Measurements from ENCODE around the gene PGAP1. TPM values are rescaled to one million over a fixed set of nuclear protein-coding genes. Genes with fewer than 3 reads are reported as not detected.

Gene PGAP1
- total and polyA plus RNA-seq, 9 of the 15 experiments (the other 6 are each of a cell fraction or from before 2014, with no cell fraction given): 0.08 to 0.73 (median 0.52) TPM

DNA sequence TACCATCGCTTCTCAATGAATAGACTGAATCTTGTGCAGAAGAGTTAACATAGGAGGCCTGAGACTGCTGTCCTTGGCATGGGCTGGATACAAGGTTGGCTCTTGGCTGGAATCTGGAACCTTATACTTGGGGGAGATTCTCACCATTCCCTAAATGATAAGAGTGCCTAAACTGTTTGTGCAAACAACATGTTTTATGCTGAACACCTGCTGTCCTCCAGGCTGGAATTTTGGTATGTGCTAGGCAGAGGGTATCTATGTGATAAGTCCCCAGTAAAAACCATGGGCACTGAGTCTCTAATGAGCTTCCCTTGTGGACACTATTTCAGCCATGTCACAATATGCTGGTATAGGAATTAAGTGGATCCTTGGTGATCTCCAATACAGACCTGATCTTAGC is 12.8 kb downstream of the PGAP1 start:
- CTCF ChIA-PET (ENCODE audit: low intra/inter-chr PET ratio): no interaction called here
- intact Hi-C loops (cut with micrococcal nuclease) (no loop called here), in situ Hi-C loops (cut with MboI) (no loop called here)
- H3K27ac ChIP-seq (ENCODE audit: extremely low read depth, low read depth, low read length): no peak overlapping the region
- no TSS peak for BruUV-seq (replicated peaks)
- ATAC-seq: no peak
- H3K9me1 ChIP-seq (ENCODE audit: control insufficient read depth, insufficient read depth, low read length): no peaks in the 10 kb centered on the region
- no peak overlapping the region for H2AFZ ChIP-seq (ENCODE audit: low read depth, low read length)
- H3K79me2 ChIP-seq (ENCODE audit: control insufficient read depth, insufficient read depth, low read length): no peaks in the 10 kb centered on the region
- no peak overlapping the region for H3K4me2 ChIP-seq (ENCODE audit: insufficient read depth, low read length)
- 11% methylated on average over 1 of the region's 1 CpG for WGBS (ENCODE audit: insufficient coverage, low coverage, missing lambda C conversion rate)
- POLR2A ChIA-PET: no interaction called here
- H3K27me3 ChIP-seq (ENCODE audit: control insufficient read depth in 2 of 2, insufficient read depth in 2 of 2, low read length in 2 of 2): no peaks in the 10 kb centered on the region
- H3K9me3 ChIP-seq (replicated peaks; ENCODE audit: control insufficient read depth, insufficient read depth, low read depth, low read length): no peaks in the 10 kb centered on the region
- H3K4me1 ChIP-seq (replicated peaks in 1 of 2; ENCODE audit: control insufficient read depth in 2 of 2, insufficient read depth in 2 of 2, low read length in 2 of 2): no peaks in the 10 kb centered on the region
- H3K4me3 ChIP-seq: no peak overlapping the region
- H3K9ac ChIP-seq (ENCODE audit: insufficient read depth in 1 of 2, low read depth in 2 of 2, low read length in 2 of 2): no peak overlapping the region
- no peaks in the 10 kb centered on the region for H3K36me3 ChIP-seq (ENCODE audit: control insufficient read depth, insufficient read depth, low read length)
- no peak for DNase-seq (ENCODE audit: extremely low read depth in 1 of 4, low spot score in 3 of 4)
- no peak for FAIRE-seq
- H4K20me1 ChIP-seq (replicated peaks; ENCODE audit: control insufficient read depth, insufficient read depth, low read length): no peaks in the 10 kb centered on the region
- TF ChIP-seq TRIM24 (IDR thresholded peaks at IDR 0.05) (no peak), POLR2B (IDR thresholded peaks at IDR 0.05; ENCODE audit: low read depth, partially characterized antibody) (no peak), MYNN (IDR thresholded peaks at IDR 0.05) (no peak), MYNN (CRISPR knock-in tag; IDR thresholded peaks at IDR 0.05) (no peak), GATA2 (CRISPR knock-in tag; IDR thresholded peaks at IDR 0.05) (no peak), PHB2 (IDR thresholded peaks at IDR 0.05; ENCODE audit: low read depth) (no peak), TBL1XR1 (IDR thresholded peaks at IDR 0.05; ENCODE audit: low read length in 2 of 2) (no peak), CEBPG (CRISPR knock-in tag; IDR thresholded peaks at IDR 0.05) (no peak), CEBPG (tag; conservative IDR thresholded peaks at IDR 0.05 in 1 of 2, IDR thresholded peaks at IDR 0.05 in 1 of 2) (no peak), FOS (IDR thresholded peaks at IDR 0.05; ENCODE audit: extremely low read depth, insufficient read length) (no peak), DPF2 (IDR thresholded peaks at IDR 0.05) (no peak), SRSF1 (IDR thresholded peaks at IDR 0.05; ENCODE audit: low read depth, low read length) (no peak), NRF1 (conservative IDR thresholded peaks at IDR 0.05 in 1 of 2, IDR thresholded peaks at IDR 0.05 in 1 of 2) (no peak)
- TF ChIP-seq, protein P1, sequence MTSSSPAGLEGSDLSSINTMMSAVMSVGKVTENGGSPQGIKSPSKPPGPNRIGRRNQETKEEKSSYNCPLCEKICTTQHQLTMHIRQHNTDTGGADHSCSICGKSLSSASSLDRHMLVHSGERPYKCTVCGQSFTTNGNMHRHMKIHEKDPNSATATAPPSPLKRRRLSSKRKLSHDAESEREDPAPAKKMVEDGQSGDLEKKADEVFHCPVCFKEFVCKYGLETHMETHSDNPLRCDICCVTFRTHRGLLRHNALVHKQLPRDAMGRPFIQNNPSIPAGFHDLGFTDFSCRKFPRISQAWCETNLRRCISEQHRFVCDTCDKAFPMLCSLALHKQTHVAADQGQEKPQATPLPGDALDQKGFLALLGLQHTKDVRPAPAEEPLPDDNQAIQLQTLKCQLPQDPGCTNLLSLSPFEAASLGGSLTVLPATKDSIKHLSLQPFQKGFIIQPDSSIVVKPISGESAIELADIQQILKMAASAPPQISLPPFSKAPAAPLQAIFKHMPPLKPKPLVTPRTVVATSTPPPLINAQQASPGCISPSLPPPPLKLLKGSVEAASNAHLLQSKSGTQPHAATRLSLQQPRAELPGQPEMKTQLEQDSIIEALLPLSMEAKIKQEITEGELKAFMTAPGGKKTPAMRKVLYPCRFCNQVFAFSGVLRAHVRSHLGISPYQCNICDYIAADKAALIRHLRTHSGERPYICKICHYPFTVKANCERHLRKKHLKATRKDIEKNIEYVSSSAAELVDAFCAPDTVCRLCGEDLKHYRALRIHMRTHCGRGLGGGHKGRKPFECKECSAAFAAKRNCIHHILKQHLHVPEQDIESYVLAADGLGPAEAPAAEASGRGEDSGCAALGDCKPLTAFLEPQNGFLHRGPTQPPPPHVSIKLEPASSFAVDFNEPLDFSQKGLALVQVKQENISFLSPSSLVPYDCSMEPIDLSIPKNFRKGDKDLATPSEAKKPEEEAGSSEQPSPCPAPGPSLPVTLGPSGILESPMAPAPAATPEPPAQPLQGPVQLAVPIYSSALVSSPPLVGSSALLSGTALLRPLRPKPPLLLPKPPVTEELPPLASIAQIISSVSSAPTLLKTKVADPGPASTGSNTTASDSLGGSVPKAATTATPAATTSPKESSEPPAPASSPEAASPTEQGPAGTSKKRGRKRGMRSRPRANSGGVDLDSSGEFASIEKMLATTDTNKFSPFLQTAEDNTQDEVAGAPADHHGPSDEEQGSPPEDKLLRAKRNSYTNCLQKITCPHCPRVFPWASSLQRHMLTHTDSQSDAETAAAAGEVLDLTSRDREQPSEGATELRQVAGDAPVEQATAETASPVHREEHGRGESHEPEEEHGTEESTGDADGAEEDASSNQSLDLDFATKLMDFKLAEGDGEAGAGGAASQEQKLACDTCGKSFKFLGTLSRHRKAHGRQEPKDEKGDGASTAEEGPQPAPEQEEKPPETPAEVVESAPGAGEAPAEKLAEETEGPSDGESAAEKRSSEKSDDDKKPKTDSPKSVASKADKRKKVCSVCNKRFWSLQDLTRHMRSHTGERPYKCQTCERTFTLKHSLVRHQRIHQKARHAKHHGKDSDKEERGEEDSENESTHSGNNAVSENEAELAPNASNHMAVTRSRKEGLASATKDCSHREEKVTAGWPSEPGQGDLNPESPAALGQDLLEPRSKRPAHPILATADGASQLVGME (CRISPR knock-in tag; IDR thresholded peaks at IDR 0.05): no peak
- TF ChIP-seq, protein P2, sequence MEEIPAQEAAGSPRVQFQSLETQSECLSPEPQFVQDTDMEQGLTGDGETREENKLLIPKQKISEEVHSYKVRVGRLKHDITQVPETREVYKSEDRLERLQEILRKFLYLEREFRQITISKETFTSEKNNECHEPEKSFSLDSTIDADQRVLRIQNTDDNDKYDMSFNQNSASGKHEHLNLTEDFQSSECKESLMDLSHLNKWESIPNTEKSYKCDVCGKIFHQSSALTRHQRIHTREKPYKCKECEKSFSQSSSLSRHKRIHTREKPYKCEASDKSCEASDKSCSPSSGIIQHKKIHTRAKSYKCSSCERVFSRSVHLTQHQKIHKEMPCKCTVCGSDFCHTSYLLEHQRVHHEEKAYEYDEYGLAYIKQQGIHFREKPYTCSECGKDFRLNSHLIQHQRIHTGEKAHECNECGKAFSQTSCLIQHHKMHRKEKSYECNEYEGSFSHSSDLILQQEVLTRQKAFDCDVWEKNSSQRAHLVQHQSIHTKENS (CRISPR knock-in tag; IDR thresholded peaks at IDR 0.05): no peak
- TF ChIP-seq, protein P3, sequence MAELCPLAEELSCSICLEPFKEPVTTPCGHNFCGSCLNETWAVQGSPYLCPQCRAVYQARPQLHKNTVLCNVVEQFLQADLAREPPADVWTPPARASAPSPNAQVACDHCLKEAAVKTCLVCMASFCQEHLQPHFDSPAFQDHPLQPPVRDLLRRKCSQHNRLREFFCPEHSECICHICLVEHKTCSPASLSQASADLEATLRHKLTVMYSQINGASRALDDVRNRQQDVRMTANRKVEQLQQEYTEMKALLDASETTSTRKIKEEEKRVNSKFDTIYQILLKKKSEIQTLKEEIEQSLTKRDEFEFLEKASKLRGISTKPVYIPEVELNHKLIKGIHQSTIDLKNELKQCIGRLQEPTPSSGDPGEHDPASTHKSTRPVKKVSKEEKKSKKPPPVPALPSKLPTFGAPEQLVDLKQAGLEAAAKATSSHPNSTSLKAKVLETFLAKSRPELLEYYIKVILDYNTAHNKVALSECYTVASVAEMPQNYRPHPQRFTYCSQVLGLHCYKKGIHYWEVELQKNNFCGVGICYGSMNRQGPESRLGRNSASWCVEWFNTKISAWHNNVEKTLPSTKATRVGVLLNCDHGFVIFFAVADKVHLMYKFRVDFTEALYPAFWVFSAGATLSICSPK (IDR thresholded peaks at IDR 0.05; ENCODE audit: borderline replicate concordance): no peak
